Epithelial cell of esophagus (primary cell): ENCODE measurements around the gene MUC12.
A peak's percentile ranks its signal among the peaks of the same experiment; 100 is the strongest.
"Not testable (repeated sequence)": the region's sequence is repeated elsewhere in the genome, so short reads cannot be mapped to it uniquely, and the experiment has no call there.

Experiments used
- DNase-seq: peaks from one replicate; pipeline ENCODE4 v3.0.0; 2010; ENCODE audit warnings: low read depth
- H3K4me3 ChIP-seq: 2 replicates; pipeline ENCODE4 v1.5.1; 2011; ENCODE audit warnings: mild to moderate bottlenecking, low read length, control low read depth
- CTCF ChIP-seq: IDR thresholded peaks from 2 replicates; pipeline ENCODE4 v1.5.1; 2011; ENCODE audit warnings: low read depth, mild to moderate bottlenecking, low read length, control low read depth, inconsistent platforms; ENCODE audit not compliant: insufficient read depth; ENCODE audit errors: missing control alignments

MUC12 gene

DNA sequence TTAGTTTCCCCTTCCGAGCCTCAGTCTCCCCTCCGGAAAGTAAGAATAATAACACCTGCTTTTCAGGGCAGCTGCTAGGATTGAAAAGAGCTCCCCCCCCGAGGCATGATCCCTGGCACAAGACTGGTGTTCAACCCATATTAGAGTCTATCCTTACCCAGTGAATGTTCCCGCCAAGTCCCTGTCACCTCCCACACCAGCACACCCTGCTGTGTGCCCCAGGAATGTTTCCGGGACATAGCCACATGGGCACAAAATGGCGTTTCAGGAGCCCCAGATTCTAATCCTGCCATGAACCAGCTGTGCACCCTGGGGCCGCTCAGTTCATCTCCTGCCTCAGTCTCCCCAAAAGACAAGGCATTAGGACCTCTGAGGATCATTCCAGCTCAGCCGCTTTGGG is 51.1 kb downstream of the MUC12 start:
- DNase-seq, result no peak
- no peak for TF ChIP-seq CTCF
- no peak overlapping the region for H3K4me3 ChIP-seq

DNA sequence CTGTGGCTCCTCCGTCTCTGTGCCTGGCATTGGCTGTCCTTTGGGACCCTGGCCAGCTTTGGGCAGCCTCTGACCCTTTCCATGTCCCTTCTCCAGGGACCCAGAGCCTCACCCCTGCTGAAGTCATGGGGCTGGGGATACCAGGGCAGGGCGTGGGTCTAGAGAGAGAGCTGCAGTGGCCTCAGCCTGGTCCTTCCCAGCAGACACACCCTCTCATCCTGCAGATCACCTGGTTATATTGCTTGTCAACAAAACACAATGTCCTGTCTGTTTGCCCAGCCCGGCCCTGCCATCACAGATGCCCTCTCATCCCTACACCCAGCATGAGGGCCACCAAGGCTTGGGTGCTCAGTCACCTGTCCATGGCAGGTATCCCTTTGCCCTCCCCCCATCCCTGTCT is 52.3 kb downstream of the MUC12 start:
- no peak for DNase-seq
- H3K4me3 ChIP-seq, result no peak overlapping the region
- no peak for TF ChIP-seq CTCF

- no peak for DNase-seq
- H3K4me3 ChIP-seq, result no peak overlapping the region
- no peak for TF ChIP-seq CTCF
Observed at GRCh38 chr7:101023839-101024238, 54.5 kb downstream of the MUC12 start.

DNA sequence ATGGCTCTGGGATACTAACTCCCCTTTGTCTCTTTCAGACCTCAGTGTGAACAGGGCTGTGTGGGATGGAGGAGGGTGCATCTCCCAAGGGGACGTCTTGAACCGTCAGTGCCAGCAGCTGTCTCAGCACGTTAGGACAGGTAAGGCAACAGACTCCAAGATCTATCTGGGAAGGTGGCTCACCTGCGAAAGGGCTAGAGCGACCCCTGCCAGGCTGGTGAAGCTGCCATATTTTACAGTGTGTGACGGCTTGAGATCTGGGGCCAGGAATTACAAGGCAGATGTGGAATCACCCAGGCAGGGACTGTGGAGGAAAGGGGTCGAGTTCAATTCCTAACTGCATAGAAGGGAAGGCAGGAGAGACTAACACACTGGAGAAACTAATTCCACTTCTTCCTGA is 61.7 kb downstream of the MUC12 start:
- TF ChIP-seq CTCF, result peak; percentile 11
- no peak overlapping the region for H3K4me3 ChIP-seq
- peak; percentile 35 for DNase-seq

- no peak for TF ChIP-seq CTCF
- H3K4me3 ChIP-seq, result no peak overlapping the region
- no peak for DNase-seq
Observed at GRCh38 chr7:101035941-101036340, 66.6 kb downstream of the MUC12 start.

- not testable (repeated sequence) for DNase-seq, H3K4me3 ChIP-seq
Observed at GRCh38 chr7:101041283-101041682, 71.9 kb downstream of the MUC12 start.

GRCh38 chr7:101058355-101058754 is 89.0 kb downstream of the MUC12 start:
- peak; percentile 39 for DNase-seq
- TF ChIP-seq CTCF, result no peak
- H3K4me3 ChIP-seq, result no peak overlapping the region

- H3K4me3 ChIP-seq, result no peak overlapping the region
Observed at GRCh38 chr7:101059620-101059942, 90.2 kb downstream of the MUC12 start.

More at GRCh38 chr7:101059620-101059942, 90.2 kb downstream of the MUC12 start:
- no peak for TF ChIP-seq CTCF
- DNase-seq, result no peak
